Suppressor macrophage treated with lipopolysaccharide for 4 hours (primary cell): ENCODE data around the gene RARG.
"Not testable (repeated sequence)": the region's sequence is repeated elsewhere in the genome, so short reads cannot be mapped to it uniquely, and the experiment has no call there.

Source experiments
- DNase-seq: peaks from one replicate; pipeline ENCODE4 v3.0.0-alpha.2; 2020

Gene RARG

DNA sequence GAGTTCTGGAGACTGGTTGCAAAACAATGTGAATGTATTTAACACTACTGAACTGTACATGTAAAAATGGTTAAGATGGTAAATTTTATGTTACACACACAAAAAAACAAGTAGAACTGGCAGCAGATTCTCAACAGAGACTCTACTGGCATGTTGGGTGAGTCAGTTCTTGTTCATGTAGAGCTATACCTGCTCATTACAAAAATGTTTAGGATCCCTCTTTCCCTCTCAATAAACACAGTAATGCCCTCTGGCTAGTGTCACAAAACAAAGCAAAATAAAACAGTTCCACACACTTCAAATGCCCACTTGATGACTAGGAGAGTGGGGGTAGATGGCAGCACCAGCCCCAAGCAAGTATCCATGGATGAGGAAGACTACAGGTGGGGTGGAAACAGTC is 65.2 kb downstream of the RARG start:
- DNase-seq = no peak

- not testable (repeated sequence) for DNase-seq
Measured at GRCh38 chr12:53163008-53163407, 69.0 kb downstream of the RARG start.

DNA sequence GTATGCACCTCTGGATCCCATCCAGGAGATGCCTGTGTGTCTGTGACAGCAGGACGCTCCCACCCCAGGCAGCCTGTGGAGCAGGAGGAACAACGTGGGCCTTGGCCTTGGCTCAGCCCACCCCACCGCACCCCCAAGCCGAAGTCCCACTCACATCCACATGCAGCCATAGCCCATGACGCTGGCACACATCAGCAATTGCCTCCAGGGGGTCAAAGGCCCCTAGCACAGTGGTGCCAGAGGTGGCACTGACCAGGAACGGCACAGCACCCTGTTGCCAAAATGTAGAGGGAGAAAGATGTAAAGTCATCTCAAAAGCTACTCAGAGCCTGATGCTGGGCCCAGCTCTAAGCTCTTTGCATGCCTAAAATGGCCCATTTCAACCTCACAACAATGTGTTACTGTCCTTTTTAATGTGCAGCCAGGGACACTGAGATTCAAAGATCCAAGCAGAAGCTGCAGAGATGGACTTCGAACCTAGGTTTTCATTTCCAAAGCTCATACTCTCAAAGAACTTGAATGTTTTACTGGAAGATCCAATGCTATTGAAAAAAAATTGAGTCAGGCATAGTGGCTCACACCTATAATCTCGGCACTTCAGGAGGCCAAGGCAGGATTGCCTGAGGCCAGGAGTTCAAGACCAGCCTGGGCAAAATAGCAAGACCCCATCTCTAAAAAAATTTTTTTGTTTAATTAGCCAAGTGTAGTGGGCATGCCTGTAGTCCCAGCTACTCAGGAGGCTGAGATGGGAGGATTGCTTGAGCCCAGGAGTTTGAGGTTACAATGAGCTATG is 70.7 kb downstream of the RARG start:
- DNase-seq = no peak

DNA sequence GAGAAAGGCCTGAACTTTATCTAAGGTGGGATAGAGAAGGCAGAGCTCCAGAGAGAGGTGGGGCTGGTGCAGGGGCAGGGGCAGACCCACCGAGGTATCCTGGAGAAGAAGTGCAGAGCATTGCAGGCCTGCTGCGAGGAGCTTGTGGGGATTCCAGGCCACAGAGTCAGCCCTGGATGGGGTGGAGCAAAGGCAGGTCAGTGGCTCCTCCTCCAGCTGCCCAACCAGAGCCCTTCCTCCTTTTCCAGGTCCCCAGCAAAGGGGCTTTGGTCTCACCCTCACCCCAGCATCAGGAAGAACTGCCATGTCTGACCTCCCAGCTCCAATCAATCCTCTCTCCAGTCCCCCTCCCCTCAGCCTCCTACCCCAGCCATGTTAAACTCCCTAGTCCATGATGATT is 71.3 kb downstream of the RARG start:
- no peak for DNase-seq
